MCF 10A (cell line): Measurements from ENCODE around the gene C7orf57. TPM values are rescaled to one million over a fixed set of nuclear protein-coding genes. Genes with fewer than 3 reads are reported as not detected.
"Not testable (repeated sequence)": the region's sequence is repeated elsewhere in the genome, so short reads cannot be mapped to it uniquely, and the experiment has no call there.

Experiments
- Bru-seq: library from RNA; stranded (reverse); fragments of 400-500 nt; gene quantifications from one replicate; lab custom pipeline; 2021; lab: Mats Ljungman, UMichigan
- BruChase-seq, 2 experiments: library from RNA; stranded (reverse); fragments of 400-500 nt; gene quantifications; one replicate each; lab custom pipeline; 2021; lab: Mats Ljungman, UMichigan
- BruUV-seq: library from RNA; stranded (reverse); fragments of 400-500 nt; replicated peaks from 2 replicates; lab custom pipeline; 2021; lab: Mats Ljungman, UMichigan
- CTCF ChIA-PET: fragments of 300-600 bp; sonication (Branson Sonifier 250); formaldehyde crosslinking; extraction: SDS; loops from one replicate; lab custom pipeline; 2021; ENCODE audit warnings: antibody characterized with exemption, inconsistent platforms; lab: Yijun Ruan, JAX
- POLR2A ChIA-PET: fragments of 300-600, 350-650 bp; sonication (Branson Sonifier 250); formaldehyde crosslinking; extraction: SDS; loops from one replicate; lab custom pipeline; 2020; ENCODE audit warnings: antibody characterized with exemption, inconsistent platforms; lab: Yijun Ruan, JAX
- DNase-seq: peaks from one replicate; pipeline ENCODE4 v3.0.0-alpha.2; 2018; ENCODE audit not compliant: unreplicated experiment
- H3K27ac Mint-ChIP-seq: one replicate; pipeline ENCODE4 v1.8.0; 2022; ENCODE audit warnings: mild to moderate bottlenecking, low read depth, mixed read lengths; ENCODE audit not compliant: unreplicated experiment
- H3K27me3 Mint-ChIP-seq: one replicate; pipeline ENCODE4 v1.8.0; 2022; ENCODE audit warnings: mixed read lengths; ENCODE audit not compliant: insufficient read depth, unreplicated experiment
- H3K36me3 Mint-ChIP-seq: one replicate; pipeline ENCODE4 v1.8.0; 2022; ENCODE audit warnings: mild to moderate bottlenecking, moderate library complexity, mixed read lengths; ENCODE audit not compliant: insufficient read depth, unreplicated experiment
- H3K4me1 Mint-ChIP-seq: one replicate; pipeline ENCODE4 v1.8.0; 2022; ENCODE audit warnings: mixed read lengths; ENCODE audit not compliant: insufficient read depth, unreplicated experiment
- H3K4me3 Mint-ChIP-seq: one replicate; pipeline ENCODE4 v1.8.0; 2022; ENCODE audit warnings: mild to moderate bottlenecking, moderate library complexity, mixed read lengths; ENCODE audit not compliant: unreplicated experiment
- H3K9me3 Mint-ChIP-seq: one replicate; pipeline ENCODE4 v1.8.0; 2022; ENCODE audit warnings: mixed read lengths; ENCODE audit not compliant: unreplicated experiment
- CTCF ChIP-seq: fragments of 200-600 bp; IDR thresholded peaks from one replicate; pipeline ENCODE4 v1.8.0; 2022; ENCODE audit warnings: antibody characterized with exemption, mild to moderate bottlenecking; ENCODE audit not compliant: unreplicated experiment
- intact Hi-C: fragments of 100-400 bp; cut with micrococcal nuclease; formaldehyde crosslinking; loops from 2 replicates; pipeline ENCODE4 v1.14.1; 2022
- long read RNA-seq: library from polyadenylated mRNA; stranded (forward); transcript quantifications from one replicate; pipeline ENCODE4 v2.0.0, GENCODE V29; 2022
- total RNA-seq: library from RNA; stranded (reverse); gene quantifications from 2 replicates; pipeline ENCODE4 v1.2.3, GENCODE V29; 2022

C7orf57 gene
- total RNA-seq (0.37 and 0.52 TPM in 2 replicates), Bru-seq, nascent RNA (percentile 27 among the genes with signal in this experiment), BruChase-seq, experiment 1, labeled RNA remaining after a 6-hour chase (percentile 16 among the genes with signal in this experiment), BruChase-seq, experiment 2, labeled RNA remaining after a 2-hour chase (percentile 23 among the genes with signal in this experiment)
- long read RNA-seq, partial matches to known transcripts: 0 of 2 reads
- long read RNA-seq, other reads (novel, unspliced or antisense): 2 of 2 reads

DNA sequence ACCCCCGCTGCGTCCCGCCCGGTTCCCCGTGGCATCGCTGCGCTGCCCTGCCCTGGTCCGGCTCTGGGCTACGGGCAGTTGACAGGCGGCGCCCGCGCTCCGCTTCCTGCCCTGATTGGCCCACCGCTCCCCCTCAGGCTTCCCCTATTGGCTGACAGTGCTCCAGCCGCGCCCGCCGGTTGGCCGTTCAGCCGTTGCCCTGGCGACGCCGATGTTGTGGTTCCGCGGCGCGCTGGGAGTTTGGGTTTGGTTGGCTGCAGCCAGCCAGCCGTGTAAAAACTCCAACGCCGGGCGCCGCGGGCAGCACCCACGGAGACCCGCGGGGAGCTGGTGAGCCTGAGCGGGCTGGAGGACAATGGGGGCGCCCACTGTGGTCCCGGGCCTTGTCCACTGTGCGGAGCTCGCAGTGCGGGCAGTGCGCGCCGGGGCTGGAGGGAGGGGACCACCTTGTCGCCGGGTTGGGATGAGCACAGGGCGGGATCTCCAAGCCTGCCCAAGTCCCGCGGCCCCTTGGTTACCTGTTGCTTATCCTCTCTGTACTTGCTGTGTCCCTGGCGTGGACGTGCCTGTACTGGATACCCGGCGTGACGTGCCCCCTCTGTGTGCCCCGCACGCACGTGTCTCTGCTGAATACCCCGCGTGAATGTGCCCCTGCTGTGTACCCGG is at the start of gene C7orf57:
Gene C7orf57 (plus strand): TSS at position 243 of the 666 bp plus-strand sequence. CDS start 766 bp downstream, outside the sequence.
- DNase-seq: peak; percentile 82
- intact Hi-C loops: loop anchor here (1.0 to 2.0 kb wide), 2 partner anchors 50 to 75 kb away; no protein-coding TSS in a partner anchor
- Mint-ChIP-seq H3K4me3 (peak within 1 kb of the TSS; percentile 74), H3K27me3 (no peaks in the 10 kb centered on the region), H3K36me3 (no peaks in the 10 kb centered on the region), H3K4me1 (no peaks in the 10 kb centered on the region), H3K9me3 (no peaks in the 10 kb centered on the region), H3K27ac (peak within 1 kb of the TSS; percentile 50)
- BruUV-seq: no TSS peak
- POLR2A ChIA-PET: interaction anchor here (0.9 kb wide), 1 partner anchor 53 kb away, joined by 4 read pairs; no protein-coding TSS in a partner anchor
- no peak for TF ChIP-seq CTCF
- CTCF ChIA-PET: interaction anchor here (0.8 kb wide), 1 partner anchor 57 kb away, joined by 4 read pairs; no protein-coding TSS in a partner anchor

- H3K4me1 Mint-ChIP-seq: no peaks in the 10 kb centered on the region
- intact Hi-C loops: no loop called here
- H3K9me3 Mint-ChIP-seq: no peaks in the 10 kb centered on the region
- POLR2A ChIA-PET: interaction anchor here (0.7 to 2.4 kb wide), 3 partner anchors 9 to 496 kb away, joined by 3 to 8 read pairs (median 4); partner anchors contain the start of gene UPP1
- no peaks in the 10 kb centered on the region for H3K27me3 Mint-ChIP-seq
- peak; percentile 17 for DNase-seq
- no TSS peak for BruUV-seq
- no peak for TF ChIP-seq CTCF
- CTCF ChIA-PET: interaction anchor here (0.5 to 2.3 kb wide), 18 partner anchors 8 to 1515 kb away, joined by 3 to 14 read pairs (median 4); no protein-coding TSS in a partner anchor
- no peak overlapping the region for H3K27ac Mint-ChIP-seq
- no peak overlapping the region for H3K4me3 Mint-ChIP-seq
- no peaks in the 10 kb centered on the region for H3K36me3 Mint-ChIP-seq
Measured at GRCh38 chr7:47988496-47989386, 46.6 kb upstream of the C7orf57 start.

DNA sequence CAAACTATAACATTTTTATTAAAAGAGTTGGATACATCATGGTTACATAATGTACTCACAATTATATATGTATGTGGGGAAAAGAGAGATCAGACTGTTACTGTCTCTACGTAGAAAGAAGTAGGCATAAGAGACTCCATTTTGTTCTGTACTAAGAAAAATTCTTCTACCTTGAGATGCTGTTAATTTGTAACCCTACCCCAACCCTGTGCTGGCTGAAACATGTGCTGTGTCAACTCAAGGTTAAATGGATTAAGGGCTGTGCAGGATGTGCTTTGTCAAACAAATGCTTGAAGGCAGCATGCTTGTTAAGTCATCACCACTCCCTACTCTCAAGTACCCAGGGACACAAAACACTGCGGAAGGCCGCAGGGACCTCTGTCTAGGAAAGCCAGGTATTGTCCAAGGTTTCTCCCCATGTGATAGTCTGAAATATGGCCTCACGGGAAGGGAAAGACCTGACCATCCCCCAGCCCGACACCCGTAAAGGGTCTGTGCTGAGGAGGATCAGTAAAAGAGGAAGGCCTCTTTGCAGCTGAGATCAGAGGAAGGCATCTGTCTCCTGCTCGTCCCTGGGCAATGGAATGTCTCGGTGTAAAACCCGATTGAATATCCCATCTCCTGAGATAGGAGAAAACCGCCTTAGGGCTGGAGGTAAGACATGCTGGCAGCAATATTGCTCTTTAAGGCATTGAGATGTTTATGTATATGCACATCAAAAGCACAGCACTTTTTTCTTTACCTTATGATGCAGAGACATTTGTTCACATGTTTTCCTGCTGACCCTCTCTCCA is 45.5 kb upstream of the C7orf57 start:
- H3K36me3 Mint-ChIP-seq, H3K27ac Mint-ChIP-seq, BruUV-seq, H3K4me3 Mint-ChIP-seq, H3K9me3 Mint-ChIP-seq, DNase-seq, H3K4me1 Mint-ChIP-seq, H3K27me3 Mint-ChIP-seq, intact Hi-C loops: not testable (repeated sequence)
- ChIA-PET POLR2A (interaction anchor here (2.4 kb wide), 1 partner anchor 99 kb away, joined by 8 read pairs; the partner anchor contains the start of gene UPP1), CTCF (interaction anchor here (0.6 to 2.3 kb wide), 9 partner anchors 7 to 650 kb away, joined by 3 to 14 read pairs (median 4); no protein-coding TSS in a partner anchor)
